RPMI8226 (cell line): ENCODE measurements around the gene GPR183.
A peak's percentile ranks its signal among the peaks of the same experiment; 100 is the strongest.
"Not testable (repeated sequence)": the region's sequence is repeated elsewhere in the genome, so short reads cannot be mapped to it uniquely, and the experiment has no call there.

Experiments used
- DNase-seq: peaks from one replicate; pipeline ENCODE4 v3.0.0-alpha.2; 2015

GPR183 gene

DNA sequence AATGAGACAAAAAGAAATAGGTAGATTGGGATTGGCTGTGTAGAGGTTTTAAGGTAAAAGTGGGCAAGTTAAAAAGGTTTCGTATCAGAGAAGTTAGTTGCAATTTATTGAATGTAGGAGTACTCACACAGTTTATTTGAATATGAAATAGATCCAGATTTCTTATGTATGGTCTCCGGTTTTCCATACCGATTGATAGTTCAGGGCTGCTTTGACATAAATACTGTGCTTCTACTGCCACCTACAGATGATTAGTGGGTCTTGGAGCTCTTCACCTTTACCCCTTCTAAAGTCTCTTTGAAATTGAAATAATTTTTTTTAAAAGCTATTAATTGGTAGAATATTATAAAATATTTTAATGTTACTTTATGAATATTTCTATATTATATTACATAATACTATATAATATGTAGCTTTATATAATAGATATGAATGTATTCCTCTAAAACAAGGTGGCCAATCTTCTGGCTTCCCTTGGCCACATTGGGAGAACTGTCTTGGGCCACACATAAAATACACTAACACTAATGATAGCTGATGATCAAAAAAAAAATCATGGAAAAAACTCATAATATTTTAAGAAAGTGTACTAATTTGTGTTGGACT lies 41.3 kb downstream of the GPR183 start:
- DNase-seq: peak; percentile 41

- no peak for DNase-seq
Measured at GRCh38 chr13:99265162-99265800, 41.9 kb downstream of the GPR183 start.

DNA sequence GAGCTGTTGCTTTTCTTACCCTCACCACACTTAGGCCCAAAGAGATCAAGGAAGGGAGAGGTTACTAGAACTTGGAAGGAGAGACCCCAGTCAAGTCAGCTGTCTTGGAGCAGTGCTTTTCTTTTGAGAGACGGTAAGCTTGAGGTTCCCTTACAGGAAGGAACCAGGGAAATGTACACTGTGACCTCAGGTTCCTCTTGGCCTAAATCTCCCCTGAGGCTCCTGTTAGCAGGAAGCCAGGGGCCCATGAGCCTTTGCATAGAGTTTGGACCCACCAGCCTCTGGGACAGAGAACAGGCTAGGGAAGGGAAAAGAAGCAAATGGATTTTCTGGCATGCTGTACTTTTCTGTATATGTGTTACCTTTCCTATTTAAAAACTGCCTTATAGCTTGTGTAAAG lies 43.1 kb downstream of the GPR183 start:
- DNase-seq: no peak

DNA sequence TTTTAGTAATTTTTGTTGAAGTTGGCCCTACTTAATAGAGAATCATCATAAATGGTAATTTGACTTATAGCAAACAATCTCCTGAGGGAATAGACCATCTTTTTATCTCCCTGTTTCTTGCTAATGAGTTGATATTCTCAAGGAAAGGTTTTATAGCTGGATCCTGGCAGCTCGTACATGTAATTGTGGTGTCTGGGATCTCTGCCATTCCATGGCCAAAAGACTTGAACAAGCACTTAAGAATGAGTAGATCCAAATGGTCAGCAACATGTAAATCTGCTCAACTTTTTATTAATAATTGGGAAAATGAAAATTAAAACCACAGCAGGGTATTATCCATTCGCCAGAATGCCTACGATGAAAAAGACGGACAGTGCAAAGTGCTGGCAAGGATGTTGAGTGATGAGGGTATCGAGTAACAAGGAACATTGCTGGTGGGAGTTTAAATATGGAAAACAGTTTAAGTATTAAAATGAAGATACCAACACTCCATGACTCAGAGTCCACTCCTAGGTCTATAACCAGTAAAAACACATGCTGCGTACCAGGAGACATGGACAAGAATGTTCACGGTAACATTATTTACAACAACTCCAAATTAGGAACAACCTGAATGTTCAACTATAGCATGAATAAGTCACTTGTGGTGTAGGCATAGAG lies 43.9 kb downstream of the GPR183 start:
- no peak for DNase-seq

GRCh38 chr13:99261059-99261458 lies 46.1 kb downstream of the GPR183 start:
- no peak for DNase-seq

DNA sequence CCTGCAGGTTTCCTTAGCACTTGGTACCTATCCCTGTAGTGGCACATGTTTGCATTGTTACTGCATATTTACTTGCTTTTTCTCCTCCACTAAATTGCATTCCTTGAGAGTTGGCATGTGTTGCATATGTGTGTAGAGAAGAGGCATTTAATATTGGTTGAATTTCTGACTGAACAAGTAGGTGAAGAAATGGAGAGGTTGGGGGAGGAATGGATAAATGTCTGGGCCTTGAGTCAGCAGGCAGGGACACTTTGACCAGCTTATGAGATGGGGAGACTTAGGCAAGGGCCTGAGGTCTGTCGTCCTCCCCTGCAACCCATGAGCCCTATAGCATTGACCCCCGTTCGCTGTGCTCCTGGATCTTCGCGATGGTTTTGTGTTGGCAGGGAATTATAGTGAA lies 47.0 kb downstream of the GPR183 start:
- no peak for DNase-seq

- DNase-seq: peak; percentile 48
Measured at GRCh38 chr13:99258946-99259345, 48.3 kb downstream of the GPR183 start.

DNA sequence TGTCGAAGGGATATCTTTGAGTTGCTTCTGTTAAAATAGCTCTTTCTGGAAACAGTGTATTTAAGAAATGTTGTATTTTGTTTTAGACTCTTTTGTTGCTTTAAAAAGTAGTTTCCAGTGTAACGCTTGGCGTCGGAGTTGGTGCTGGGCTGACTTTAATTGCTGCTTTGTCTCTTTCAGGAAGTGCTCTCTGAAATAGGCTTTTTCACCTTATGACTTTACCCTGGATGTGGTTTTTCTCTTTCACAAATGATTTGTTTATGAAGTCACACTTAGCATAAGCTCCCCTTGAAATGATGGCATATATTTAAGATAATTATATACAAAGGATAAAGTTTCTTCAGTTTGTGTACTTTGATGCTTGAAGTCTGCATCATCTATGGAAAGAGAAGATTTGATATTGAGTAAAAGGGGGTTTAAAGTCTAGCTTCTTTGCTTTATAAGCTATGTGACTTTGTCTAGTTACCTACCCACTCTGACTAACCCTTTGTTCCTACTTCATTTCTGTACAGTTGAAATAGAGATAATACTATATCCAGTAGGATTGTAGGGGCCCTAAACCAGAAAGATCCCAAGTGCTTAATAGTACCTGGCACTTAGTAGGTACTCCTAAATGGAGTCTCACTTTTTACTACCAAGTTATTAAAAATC lies 48.9 kb downstream of the GPR183 start, which contains the start of gene GPR18:
Gene GPR18, minus strand, starts transcription at position 170 of the 651 bp plus-strand sequence. CDS start 2,507 bp downstream, outside the sequence.
- DNase-seq: peak; percentile 7

GRCh38 chr13:99257291-99257690 lies 49.9 kb downstream of the GPR183 start:
- DNase-seq: no peak

DNA sequence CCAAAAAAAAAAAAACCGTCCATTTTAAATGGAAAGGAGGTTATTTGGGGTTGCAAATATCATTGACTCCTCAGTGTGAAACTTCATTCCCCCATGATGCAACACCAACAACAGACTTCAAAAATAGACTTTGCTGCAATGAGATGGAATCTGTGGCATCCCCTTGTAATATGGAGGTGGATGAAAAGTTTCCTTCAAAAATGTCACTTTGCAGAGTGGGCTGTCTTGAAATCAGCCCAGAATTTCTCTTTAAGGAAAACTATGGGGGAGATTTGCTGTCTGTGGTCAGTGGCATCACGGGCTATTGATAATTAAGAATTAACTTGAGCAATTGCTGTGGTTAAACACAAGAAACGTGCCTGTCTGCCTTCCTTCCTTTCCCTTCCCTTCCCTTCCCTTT lies 50.5 kb downstream of the GPR183 start:
- no peak for DNase-seq

GRCh38 chr13:99256283-99256682 lies 50.9 kb downstream of the GPR183 start:
- no peak for DNase-seq

GRCh38 chr13:99255271-99255670 lies 51.9 kb downstream of the GPR183 start:
- DNase-seq: no peak

GRCh38 chr13:99254830-99255229 lies 52.4 kb downstream of the GPR183 start:
- DNase-seq: no peak

GRCh38 chr13:99251921-99252320 lies 55.3 kb downstream of the GPR183 start:
- DNase-seq: no peak

GRCh38 chr13:99250982-99251825 lies 56.0 kb downstream of the GPR183 start:
- no peak for DNase-seq

DNA sequence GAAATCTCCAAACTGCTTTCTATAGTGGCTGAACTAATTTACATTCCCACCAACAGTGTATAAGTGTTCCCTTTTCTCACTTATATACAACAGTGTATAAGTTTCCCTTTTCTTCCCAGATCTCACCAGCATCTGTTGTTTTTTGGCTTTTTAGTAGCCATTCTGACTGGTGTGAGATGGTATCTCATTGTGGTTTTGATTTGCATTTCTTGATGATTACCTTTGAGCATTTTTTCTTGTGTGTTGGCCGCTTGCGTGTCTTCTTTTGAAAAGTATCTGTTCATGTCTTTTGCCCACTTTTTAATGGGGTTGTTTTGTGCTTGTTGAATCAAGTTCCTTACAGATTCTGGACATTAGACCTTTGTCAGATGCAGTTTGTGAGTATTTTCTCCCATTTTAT lies 57.6 kb downstream of the GPR183 start:
- not testable (repeated sequence) for DNase-seq

DNA sequence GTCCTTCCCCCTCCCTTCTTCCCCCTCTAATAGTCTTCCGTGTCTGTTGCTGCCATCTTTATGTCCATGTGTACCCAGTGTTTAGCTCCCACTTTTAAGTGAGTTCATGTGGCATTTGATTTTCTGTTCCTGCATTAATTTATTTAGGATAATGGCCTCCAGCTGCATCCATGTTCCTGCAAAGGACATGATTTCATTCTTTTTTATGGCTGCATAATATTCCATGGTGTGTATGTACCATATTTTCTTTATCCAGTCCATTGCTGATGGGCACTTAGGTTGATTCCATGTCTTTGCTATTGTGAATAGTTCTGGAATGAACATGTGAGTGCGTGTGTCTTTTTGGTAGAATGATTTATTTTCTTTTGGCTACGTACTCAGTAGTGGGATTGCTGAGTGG lies 58.0 kb downstream of the GPR183 start:
- not testable (repeated sequence) for DNase-seq

DNA sequence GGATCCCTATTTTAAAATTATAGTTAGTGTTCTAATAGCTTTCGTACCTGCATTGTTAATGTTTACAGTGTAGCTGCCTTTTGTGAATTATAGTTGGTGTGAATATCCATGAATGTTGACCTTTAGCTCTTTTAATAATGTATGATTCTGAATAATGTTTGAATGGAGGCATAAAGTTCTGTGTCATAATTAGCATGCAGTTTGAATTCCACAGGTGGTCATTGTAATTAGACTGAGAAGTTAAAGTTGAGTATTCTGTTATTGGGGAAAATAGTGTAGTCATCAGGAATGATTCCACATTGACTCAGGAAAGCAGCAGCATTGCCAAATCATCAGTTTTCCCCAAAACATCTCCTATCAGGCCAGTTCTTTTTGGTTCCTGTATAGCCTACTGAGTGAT lies 61.1 kb downstream of the GPR183 start:
- no peak for DNase-seq
